Right lobe of liver (tissue), 6 donors: ENCODE results near the gene PATE3. TPM values are rescaled to one million over a fixed set of nuclear protein-coding genes. Genes with fewer than 3 reads are reported as not detected.

ENCODE experiments used
- ATAC-seq, 4 donors: fragments of 200-7000 bp; cut with Tn5 transposase; one replicate each; pipeline ENCODE4 v1.9.1; 2020; ENCODE audit warnings: mild to moderate bottlenecking in 4 of 4, moderate library complexity in 4 of 4
- DNase-seq, 3 donors: peaks; one replicate each; pipeline ENCODE4 v3.0.0-alpha.2; 2020
- H3K27ac ChIP-seq, 3 donors: fragments of 200-600 bp; one replicate each; pipeline ENCODE4 v1.8.0; 2022
- H3K27me3 ChIP-seq, 2 donors: fragments of 200-600 bp; one replicate each; pipeline ENCODE4 v1.8.0; 2022
- H3K36me3 ChIP-seq, 4 donors: fragments of 200-600 bp; sonication (generic) in 1 of 4; one replicate each; pipeline versions ENCODE4 v1.5.1 to v1.8.0; 2017 to 2022; ENCODE audit warnings: control low read depth in 1 of 4
- H3K4me1 ChIP-seq, 4 donors: fragments of 200-600 bp; sonication (generic) in 1 of 4; one replicate each; pipeline versions ENCODE4 v1.5.1 to v1.8.0; 2017 to 2022; ENCODE audit warnings: control low read depth in 1 of 4
- H3K4me3 ChIP-seq, 3 donors: fragments of 200-600 bp; one replicate each; pipeline ENCODE4 v1.8.0; 2022
- H3K9me3 ChIP-seq, 4 donors: fragments of 200-600 bp; sonication (generic) in 1 of 4; one replicate each; pipeline versions ENCODE4 v1.5.1 to v1.8.0; 2017 to 2022; ENCODE audit warnings: control low read depth in 1 of 4
- POLR2A ChIP-seq: fragments of 450-650 bp; IDR thresholded peaks from one replicate; pipeline ENCODE4 v1.6.1; 2017; ENCODE audit warnings: antibody characterized with exemption, mild to moderate bottlenecking
- WGBS: methylation state at CpG from one replicate; pipeline ENCODE4 v1.1.6; 2018; ENCODE audit warnings: low coverage, low lambda C conversion rate; ENCODE audit not compliant: insufficient coverage; ENCODE audit errors: missing lambda C conversion rate; 5-methylcytosine and 5-hydroxymethylcytosine counted together
- intact Hi-C, 2 donors: fragments of 100-400 bp; cut with DNase I; formaldehyde crosslinking; loops; one replicate each; pipeline versions ENCODE4 v1.11.2 to v1.14.1; 2022
- total RNA-seq, 6 experiments: library from RNA; depleted of rRNA in 2 of 6; stranded (reverse); fragments of >200 nt in 2 of 6; fragmentation: NEBNext Ultra II Directional in 3 of 6; extraction: Animal tissue kit (Norgen Biotek cat#: 25700) in 3 of 6; gene quantifications; one replicate each; pipeline versions ENCODE4 v1.1.0 to v1.2.4, GENCODE V29; 2016 to 2023
- TF ChIP-seq, protein P1 (sequence below), 4 donors: fragments of 200-600 bp in 3 of 4; fragments of 450-650 bp in 1 of 4; IDR thresholded peaks; one replicate each; pipeline versions ENCODE4 v1.5.1 to v1.8.0; 2016 to 2022; ENCODE audit warnings: antibody characterized with exemption in 4 of 4, mild to moderate bottlenecking in 2 of 4
- donor health status: DM: no; HTN: yes; CAD: no.
- donor health status: DM: no; HTN: no; CAD: no.
- donor health status: DM: no; HTN: no; CAD: no.
- donor health status: DM: no; HTN: yes; CAD: no.
- donor health status: DM: no; HTN: yes; CAD: no.

The PATE3 gene
- total RNA-seq, 6 experiments from 2014 or later: not detected

DNA sequence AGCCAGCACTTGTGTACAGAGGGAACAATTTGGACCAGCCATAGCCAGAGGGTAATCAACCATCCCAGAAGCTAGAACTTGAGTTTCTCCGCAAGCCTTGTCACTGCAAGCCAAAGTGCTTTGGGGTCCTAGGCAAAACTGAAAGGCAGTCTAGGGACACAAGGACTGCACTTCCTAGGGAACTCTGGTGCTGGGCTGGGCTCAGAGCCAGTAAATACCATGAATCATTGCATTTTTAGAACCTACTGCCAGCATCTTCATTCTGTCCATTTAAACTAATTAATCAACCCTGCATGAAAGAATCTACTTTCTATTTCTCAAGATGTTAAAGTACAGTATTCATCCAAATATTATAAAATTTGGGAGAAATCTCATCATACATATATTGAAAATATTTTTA, 20.0 kb downstream of the PATE3 start:
- H3K27ac ChIP-seq: no peak overlapping the region
- H3K4me3 ChIP-seq: no peak overlapping the region
- no peaks in the 10 kb centered on the region for H3K36me3 ChIP-seq
- DNase-seq: no peak
- no peak for TF ChIP-seq POLR2A
- TF ChIP-seq, protein P1, sequence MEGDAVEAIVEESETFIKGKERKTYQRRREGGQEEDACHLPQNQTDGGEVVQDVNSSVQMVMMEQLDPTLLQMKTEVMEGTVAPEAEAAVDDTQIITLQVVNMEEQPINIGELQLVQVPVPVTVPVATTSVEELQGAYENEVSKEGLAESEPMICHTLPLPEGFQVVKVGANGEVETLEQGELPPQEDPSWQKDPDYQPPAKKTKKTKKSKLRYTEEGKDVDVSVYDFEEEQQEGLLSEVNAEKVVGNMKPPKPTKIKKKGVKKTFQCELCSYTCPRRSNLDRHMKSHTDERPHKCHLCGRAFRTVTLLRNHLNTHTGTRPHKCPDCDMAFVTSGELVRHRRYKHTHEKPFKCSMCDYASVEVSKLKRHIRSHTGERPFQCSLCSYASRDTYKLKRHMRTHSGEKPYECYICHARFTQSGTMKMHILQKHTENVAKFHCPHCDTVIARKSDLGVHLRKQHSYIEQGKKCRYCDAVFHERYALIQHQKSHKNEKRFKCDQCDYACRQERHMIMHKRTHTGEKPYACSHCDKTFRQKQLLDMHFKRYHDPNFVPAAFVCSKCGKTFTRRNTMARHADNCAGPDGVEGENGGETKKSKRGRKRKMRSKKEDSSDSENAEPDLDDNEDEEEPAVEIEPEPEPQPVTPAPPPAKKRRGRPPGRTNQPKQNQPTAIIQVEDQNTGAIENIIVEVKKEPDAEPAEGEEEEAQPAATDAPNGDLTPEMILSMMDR (IDR thresholded peaks at IDR 0.05): no peak
- intact Hi-C loops: no loop called here
- 100% methylated on average over 1 of the region's 1 CpG for WGBS
- H3K4me1 ChIP-seq: no peaks in the 10 kb centered on the region
- no peak for ATAC-seq
- H3K27me3 ChIP-seq: no peaks in the 10 kb centered on the region
- H3K9me3 ChIP-seq: no peaks in the 10 kb centered on the region

DNA sequence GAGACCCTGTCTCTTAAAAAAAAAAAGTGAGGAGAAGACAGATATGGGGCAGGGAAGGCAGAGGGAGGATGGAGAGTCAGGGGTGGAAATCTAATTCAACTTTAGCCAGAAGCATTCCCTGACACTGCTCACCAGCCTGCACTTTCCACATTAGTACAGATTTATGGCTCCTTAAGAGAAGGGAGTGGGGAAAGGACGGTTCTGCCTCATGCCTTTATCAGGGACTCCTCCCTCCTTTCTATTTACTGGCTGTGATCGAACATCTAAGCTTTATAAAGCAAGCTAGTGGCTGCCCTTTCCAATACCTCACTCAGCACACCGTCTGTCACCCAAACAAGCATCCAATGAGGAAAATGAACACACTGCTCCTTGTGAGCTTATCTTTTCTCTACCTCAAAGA, 45.1 kb downstream of the PATE3 start, which contains the start of gene PATE4:
Gene PATE4 (plus strand): TSS at position 301 of the 400 bp plus-strand sequence. CDS start 44 bp downstream, at position 345.
- Histone ChIP-seq H3K27me3 (no peaks in the 10 kb centered on the region), H3K4me1 (no peaks in the 10 kb centered on the region), H3K4me3 (no peak within 1 kb of the TSS), H3K27ac (no peak within 1 kb of the TSS), H3K9me3 (no peaks in the 10 kb centered on the region), H3K36me3 (no peaks in the 10 kb centered on the region)
- 21% methylated on average over 3 of the region's 3 CpGs for WGBS
- DNase-seq (no peak), ATAC-seq (no peak)
- TF ChIP-seq POLR2A: no peak
- TF ChIP-seq, protein P1 (IDR thresholded peaks at IDR 0.05): no peak
- intact Hi-C loops: no loop called here

DNA sequence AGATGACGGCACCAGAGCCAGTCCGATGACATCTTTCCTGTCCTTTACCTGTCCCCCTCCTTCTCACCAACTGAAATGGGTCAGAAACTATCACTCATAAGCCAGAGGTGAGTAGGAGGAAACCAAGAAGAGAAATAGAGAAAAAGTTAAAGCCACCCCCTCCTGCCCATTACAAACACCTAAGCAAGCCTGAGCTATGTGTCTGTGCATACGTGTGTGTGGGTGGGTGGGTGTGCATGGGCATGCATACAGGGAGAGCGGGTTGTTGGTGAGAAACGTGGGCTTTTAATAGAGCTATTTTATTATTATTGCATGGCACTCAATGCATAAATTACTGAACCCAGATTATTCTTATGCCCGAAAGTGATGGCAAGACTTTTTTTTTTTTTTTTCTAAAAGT, 47.8 kb downstream of the PATE3 start:
- intact Hi-C loops: no loop called here
- Histone ChIP-seq H3K4me1 (no peaks in the 10 kb centered on the region), H3K9me3 (no peaks in the 10 kb centered on the region), H3K27ac (no peak overlapping the region), H3K36me3 (no peaks in the 10 kb centered on the region), H3K27me3 (no peaks in the 10 kb centered on the region), H3K4me3 (no peak overlapping the region)
- TF ChIP-seq POLR2A: no peak
- TF ChIP-seq, protein P1 (IDR thresholded peaks at IDR 0.05): no peak
- ATAC-seq (no peak), DNase-seq (no peak)
- 58% methylated on average over 4 of the region's 6 CpGs for WGBS

Other genes with a start within 250 kb of the PATE3 start
- gene EI24, start 218.7 kb upstream of the PATE3 start, total RNA-seq: 100 to 1,000 TPM in 5 of 6 experiments, 10 to 100 TPM in 1; 74.4 to 232 (median 113) TPM
- gene STT3A, start 195.3 kb upstream of the PATE3 start, total RNA-seq: 100 to 1,000 TPM in 1 of 6 experiments, 10 to 100 TPM in 5; 73.3 to 108 (median 86.8) TPM
- 1 to 10 TPM in 4 of 6 experiments, under 1 TPM in 2; 0.59 to 6.9 (median 1.7) TPM for gene CHEK1, start 163.0 kb upstream of the PATE3 start, total RNA-seq
- not detected for gene ACRV1, start 107.3 kb upstream of the PATE3 start, total RNA-seq
- not detected for gene PATE1, start 41.8 kb upstream of the PATE3 start, total RNA-seq
- not detected for gene PATE2, start 9.3 kb upstream of the PATE3 start, total RNA-seq
- gene PATE4, start 45.2 kb downstream of the PATE3 start, total RNA-seq: not detected
- gene HYLS1, start 99.5 kb downstream of the PATE3 start, total RNA-seq: 1 to 10 TPM; 1.7 to 3.5 (median 3.2) TPM
- 10 to 100 TPM; 11.8 to 24.7 (median 17.4) TPM for gene PUS3, start 115.1 kb downstream of the PATE3 start, total RNA-seq
- gene DDX25, start 116.4 kb downstream of the PATE3 start, total RNA-seq: under 1 TPM in 4 of 6 experiments, not detected in 2; 0.17 to 0.28 (median 0.21) TPM
- gene VSIG10L2, start 157.9 kb downstream of the PATE3 start, total RNA-seq: under 1 TPM in 1 of 6 experiments, not detected in 5; 0.06 TPM